ENCODE results near the gene TTLL8.
A peak's percentile ranks its signal among the peaks of the same experiment; 100 is the strongest.

Gene TTLL8

GRCh38 chr22:50039669-50040443 lies 18.2 kb downstream of the TTLL8 start:
- no peak for DNase-seq

- DNase-seq = no peak
Measured at GRCh38 chr22:50035976-50036724, 21.9 kb downstream of the TTLL8 start.

GRCh38 chr22:50035131-50035881 lies 22.8 kb downstream of the TTLL8 start:
- DNase-seq = no peak

DNA sequence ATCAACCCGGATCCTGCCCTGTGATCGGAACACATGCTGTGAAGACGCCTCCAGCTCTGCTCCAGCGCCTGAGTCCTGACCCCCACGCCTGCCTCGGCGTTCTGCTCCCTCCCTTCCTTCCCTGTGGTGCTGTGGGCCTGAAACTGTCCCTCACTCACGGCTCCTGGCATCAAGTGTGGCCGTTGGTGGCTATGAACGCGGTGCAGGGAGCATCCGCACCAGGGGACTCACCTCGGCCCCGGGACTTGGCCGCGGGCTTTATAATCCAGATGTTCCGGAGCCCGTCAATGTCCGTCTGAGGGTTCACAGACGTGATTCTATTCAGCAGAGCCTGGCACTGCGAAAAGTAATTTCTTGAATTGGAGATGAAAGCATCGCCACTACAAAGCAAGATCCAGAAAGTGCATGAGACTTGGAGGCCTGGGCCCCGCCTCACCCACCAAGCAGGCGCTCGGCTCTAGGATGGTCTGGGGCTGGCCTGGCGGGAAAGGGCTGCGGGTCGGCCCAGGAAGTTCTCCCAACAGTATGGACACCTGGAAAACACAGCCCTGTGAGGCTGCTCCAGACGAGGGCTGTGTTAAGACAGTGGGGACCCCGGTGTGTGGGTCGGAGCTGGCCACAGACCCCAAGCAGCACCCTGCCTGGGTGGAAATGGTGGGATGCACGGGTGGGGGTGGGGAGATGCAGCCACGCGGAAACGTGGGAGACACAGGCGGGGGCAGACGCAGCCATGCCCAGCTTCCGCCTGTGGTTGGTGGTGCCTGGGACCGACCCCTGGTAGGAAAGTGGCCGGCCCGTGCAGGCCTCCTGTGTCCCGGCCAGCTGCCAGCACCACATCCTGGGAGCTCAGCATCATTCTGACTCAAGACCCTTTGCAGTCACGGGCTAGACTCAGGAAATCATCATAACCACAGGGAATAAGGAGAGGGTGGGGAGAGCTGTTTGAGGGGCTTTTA lies 23.7 kb downstream of the TTLL8 start:
- DNase-seq = no peak

DNA sequence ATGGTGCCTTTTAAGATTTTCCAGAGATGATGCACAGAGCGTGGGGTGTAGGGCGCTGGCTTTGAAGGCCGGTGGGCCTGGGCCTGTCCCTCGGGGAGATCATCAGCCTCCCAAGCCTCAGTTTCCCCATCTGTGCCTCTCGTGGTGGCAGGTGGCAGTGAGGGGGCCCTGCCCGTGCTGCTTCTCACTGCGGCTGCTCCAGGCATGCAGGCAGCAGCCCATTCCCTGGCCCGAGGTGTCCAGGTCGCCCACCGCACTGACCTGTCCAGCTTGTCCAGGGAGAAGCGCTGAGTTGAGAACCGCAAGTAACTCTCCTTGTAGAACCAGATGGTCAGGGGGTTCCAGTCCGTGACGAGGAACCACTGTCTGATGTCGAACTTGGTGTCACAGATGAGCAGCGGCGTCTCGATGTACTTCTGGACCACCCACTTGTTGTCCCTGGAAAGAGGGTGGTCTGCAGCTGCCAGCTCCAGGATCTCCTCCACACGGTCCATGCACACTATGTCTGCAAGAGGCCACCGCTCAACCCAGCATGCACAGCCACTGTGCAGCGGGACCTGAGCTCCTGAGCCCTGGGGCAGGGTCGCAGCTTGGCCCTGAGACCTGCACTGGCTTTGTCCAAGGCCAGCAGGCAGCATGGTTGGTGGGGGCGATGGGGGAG lies 25.0 kb downstream of the TTLL8 start:
- no peak for DNase-seq

DNA sequence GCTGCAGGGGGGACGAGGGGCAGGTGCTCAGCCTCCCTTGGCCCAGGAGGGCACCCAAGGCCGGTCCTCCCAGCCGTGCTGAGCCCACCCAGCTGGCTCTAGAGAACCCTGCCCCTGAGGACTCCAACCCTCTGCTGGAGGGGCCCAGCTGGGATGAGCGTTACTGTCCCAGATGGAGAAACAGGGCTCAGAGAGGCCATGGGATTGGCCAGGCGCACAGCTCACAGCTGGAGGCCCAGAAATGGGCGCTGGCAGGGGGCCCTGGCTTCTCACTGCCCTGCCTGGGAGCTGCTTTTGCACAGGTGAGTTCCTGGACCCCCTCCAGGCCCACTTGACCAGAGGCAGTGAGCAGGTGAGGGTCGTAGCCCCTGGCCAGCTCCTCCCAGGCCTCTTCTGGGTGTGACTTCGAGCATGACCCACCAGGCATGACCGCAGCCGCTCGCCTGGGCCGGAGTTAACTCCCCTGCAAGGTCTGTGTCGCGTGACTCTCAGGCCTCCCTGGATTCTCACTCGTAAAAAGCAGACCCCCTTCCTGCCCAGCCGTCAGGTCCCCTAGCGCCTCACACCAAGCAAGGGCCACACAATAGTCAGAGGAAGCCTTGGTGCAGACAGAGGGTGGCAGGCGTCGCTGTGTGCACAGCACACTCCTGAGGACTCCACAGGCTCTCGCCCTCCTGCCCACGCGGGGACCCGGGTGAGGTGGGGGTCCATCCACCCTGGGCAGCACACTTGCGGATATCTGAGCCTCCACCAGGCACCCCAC lies 25.8 kb downstream of the TTLL8 start:
- no peak for DNase-seq

GRCh38 chr22:50031189-50032091 lies 26.7 kb downstream of the TTLL8 start:
- no peak for DNase-seq

DNA sequence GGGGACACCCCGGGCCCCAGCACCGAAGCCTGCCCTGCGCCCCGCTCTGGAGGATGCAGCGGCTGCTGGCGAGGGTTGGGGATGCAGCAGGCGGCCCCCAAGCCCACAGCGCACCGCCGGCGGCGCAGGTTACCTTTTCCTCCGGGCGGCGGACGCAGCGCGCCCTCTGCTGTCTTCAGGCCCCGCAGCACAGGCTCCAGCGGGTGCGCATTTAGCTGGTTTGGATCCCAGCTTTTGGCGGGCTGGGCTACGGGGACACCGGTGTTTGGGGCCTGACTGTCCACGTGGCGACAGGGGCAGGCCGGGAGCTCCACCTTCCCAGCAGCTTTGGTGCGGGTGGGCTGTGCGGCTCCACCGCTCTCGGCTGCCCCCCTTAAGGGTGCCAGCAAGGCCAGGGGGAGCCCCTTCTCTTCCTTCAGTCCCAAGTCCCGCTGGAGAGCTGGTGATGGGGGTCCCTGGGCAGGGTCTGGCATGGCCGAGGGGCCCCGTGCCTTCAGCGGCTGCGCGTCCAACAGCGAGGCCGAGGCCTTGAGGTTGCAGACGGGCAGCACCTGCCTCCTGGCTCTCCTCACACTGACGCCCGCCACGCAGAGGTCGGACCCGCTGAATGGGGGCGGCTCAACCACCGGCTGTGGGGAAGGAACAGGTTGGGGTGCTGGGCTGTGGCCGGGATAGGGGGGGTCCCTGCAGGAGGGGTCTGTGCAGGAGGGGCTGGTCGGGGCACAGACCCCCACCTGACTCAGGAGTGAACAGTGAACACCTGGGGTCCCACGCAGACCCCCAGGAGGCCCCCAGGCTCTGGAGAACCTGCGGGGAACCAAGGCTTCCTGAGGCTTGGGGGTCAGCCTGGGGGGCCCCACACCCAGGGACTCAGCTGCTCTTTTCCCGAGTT lies 27.6 kb downstream of the TTLL8 start:
- peak; percentile 83 for DNase-seq

- DNase-seq = no peak
Measured at GRCh38 chr22:50027639-50028537, 30.2 kb downstream of the TTLL8 start.

GRCh38 chr22:50025993-50026392 lies 32.1 kb downstream of the TTLL8 start:
- no peak for DNase-seq

DNA sequence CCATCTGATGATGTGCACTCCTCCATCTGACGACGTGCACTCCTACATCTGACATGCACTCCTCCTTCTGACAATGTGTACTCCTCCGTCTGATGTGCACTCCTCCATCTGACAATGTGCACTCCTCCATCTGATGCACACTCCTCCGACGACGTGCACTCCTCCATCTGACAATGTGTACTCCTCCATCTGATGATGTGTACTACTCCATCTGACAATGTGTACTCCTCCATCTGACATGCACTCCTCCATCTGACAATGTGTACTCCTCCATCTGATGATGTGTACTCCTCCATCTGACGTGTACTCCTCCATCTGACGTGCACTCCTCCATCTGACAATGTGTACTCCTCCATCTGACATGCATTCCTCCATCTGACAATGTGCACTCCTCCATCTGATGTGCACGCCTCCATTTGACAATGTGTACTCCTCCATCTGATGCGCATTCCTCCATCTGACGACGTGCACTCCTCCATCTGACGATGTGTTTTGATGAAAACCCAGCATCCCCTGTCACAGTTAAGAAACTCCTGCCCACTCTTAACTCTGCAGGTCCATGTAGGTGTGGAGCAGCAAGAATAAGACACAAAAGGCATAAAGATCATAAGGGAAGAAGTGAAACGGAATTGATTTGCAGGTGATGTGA lies 35.8 kb downstream of the TTLL8 start:
- DNase-seq = no peak

- DNase-seq = no peak
Measured at GRCh38 chr22:50020606-50021005, 37.5 kb downstream of the TTLL8 start.

GRCh38 chr22:50019316-50019715 lies 38.8 kb downstream of the TTLL8 start:
- DNase-seq = no peak

GRCh38 chr22:50018608-50019285 lies 39.4 kb downstream of the TTLL8 start:
- no peak for DNase-seq

- DNase-seq = no peak
Measured at GRCh38 chr22:50017701-50018224, 40.3 kb downstream of the TTLL8 start.

DNA sequence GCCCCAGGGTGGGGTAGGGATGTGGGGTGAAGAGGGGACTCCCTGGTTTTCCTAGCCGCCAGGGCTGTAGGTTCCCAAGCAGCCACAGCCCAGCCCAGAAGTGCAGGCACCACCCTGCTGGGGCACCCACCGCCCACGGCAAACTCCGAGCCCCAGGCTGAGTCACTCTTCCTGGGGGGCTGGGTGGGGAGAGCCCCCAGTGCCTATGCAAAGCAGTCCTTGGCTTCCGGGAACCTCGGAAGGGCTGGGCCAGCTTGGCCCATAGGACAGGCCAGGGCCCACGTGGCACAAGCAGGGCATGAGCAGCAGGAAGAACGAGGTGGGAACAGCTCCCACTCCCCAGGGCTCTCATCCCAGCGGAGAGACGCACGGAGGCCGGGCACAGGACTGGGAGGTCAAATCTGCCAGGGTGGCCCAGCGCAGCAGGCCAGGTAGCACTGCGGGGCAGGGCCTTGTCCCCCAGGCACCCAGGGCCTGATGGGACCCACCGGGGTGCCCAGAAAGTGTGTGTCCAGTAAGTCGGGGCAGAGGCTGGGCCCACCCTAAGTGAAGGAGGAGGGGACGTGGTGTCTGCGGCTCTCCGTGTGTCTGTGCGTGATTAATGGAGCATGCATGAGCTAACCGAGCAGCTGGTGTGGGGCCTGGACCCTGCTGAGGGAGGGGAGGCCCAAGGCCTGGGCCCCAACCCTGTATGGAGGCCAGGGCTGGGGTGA lies 41.0 kb downstream of the TTLL8 start:
- no peak for DNase-seq
